Measurements from ENCODE around the gene CEP95.

The CEP95 gene

GRCh38 chr17:64499805-64500486, 6.8 kb upstream of the CEP95 start:
- TF ChIP-seq CTCF (IDR thresholded peaks at IDR 0.05; ENCODE audit: low read depth, low read length, missing control alignments) = no peak
- DNase-seq (ENCODE audit: extremely low read depth, low read depth) = no peak
- H3K4me3 ChIP-seq (replicated peaks; ENCODE audit: low read depth, low read length) = no peak overlapping the region

- TF ChIP-seq CTCF (IDR thresholded peaks at IDR 0.05; ENCODE audit: low read depth, low read length, missing control alignments) = no peak
- no peak overlapping the region for H3K4me3 ChIP-seq (replicated peaks; ENCODE audit: low read depth, low read length)
- no peak for DNase-seq (ENCODE audit: extremely low read depth, low read depth)
Measured at GRCh38 chr17:64500487-64500859, 6.3 kb upstream of the CEP95 start.

- TF ChIP-seq CTCF (IDR thresholded peaks at IDR 0.05; ENCODE audit: low read depth, low read length, missing control alignments) = no peak
- no peak overlapping the region for H3K4me3 ChIP-seq (replicated peaks; ENCODE audit: low read depth, low read length)
- DNase-seq (ENCODE audit: extremely low read depth, low read depth) = no peak
Measured at GRCh38 chr17:64500862-64501765, 5.7 kb upstream of the CEP95 start.

- DNase-seq (ENCODE audit: extremely low read depth, low read depth) = no peak
- H3K4me3 ChIP-seq (replicated peaks; ENCODE audit: low read depth, low read length) = no peak overlapping the region
Measured at GRCh38 chr17:64502021-64502420, 4.8 kb upstream of the CEP95 start.

GRCh38 chr17:64502809-64503208, 4.0 kb upstream of the CEP95 start:
- no peak for DNase-seq (ENCODE audit: extremely low read depth, low read depth)
- no peak for TF ChIP-seq CTCF (IDR thresholded peaks at IDR 0.05; ENCODE audit: low read depth, low read length, missing control alignments)
- H3K4me3 ChIP-seq (replicated peaks; ENCODE audit: low read depth, low read length) = no peak overlapping the region

More at GRCh38 chr17:64502021-64502420, 4.8 kb upstream of the CEP95 start:
- TF ChIP-seq CTCF (IDR thresholded peaks at IDR 0.05; ENCODE audit: low read depth, low read length, missing control alignments) = no peak

- no peak for TF ChIP-seq CTCF (IDR thresholded peaks at IDR 0.05; ENCODE audit: low read depth, low read length, missing control alignments)
- no peak for DNase-seq (ENCODE audit: extremely low read depth, low read depth)
- peak overlapping the region; percentile 98; the same call in 1 of the 2 replicates for H3K4me3 ChIP-seq (replicated peaks; ENCODE audit: low read depth, low read length)
Measured at GRCh38 chr17:64503341-64503740, 3.4 kb upstream of the CEP95 start.
